ENCODE data around the gene IQGAP3. TPM values are rescaled to one million over a fixed set of nuclear protein-coding genes. Genes with fewer than 3 reads are reported as not detected.

Gene IQGAP3
- total and polyA plus RNA-seq, 2 experiments from 2014 or later: 11.9 to 31.8 TPM

GRCh38 chr1:156551066-156551643, 21.2 kb downstream of the IQGAP3 start:
- H3K4me2 ChIP-seq: no peak overlapping the region
- Mint-ChIP-seq H3K27me3 (ENCODE audit: insufficient read depth, low read depth, poor library complexity) (peaks cover 4% of the 10 kb centered on the region), H3K4me3 (no peak overlapping the region), H3K36me3 (ENCODE audit: low read depth) (peaks cover 23% of the 10 kb centered on the region), H3K4me1 (no peaks in the 10 kb centered on the region), H3K27ac (no peak overlapping the region), H3K9me3 (no peaks in the 10 kb centered on the region)
- H3K27ac ChIP-seq (ENCODE audit: low read depth): no peak overlapping the region
- no peaks in the 10 kb centered on the region for H3K27me3 ChIP-seq (ENCODE audit: insufficient read depth)
- no peaks in the 10 kb centered on the region for H3K9me2 ChIP-seq (ENCODE audit: insufficient read depth)
- H4K20me1 ChIP-seq (replicated peaks; ENCODE audit: insufficient read depth): no peaks in the 10 kb centered on the region; the same call in 1 of the 2 replicates
- TF ChIP-seq POLR2AphosphoS5 (IDR thresholded peaks at IDR 0.05; ENCODE audit: low read depth) (no peak), NANOG (IDR thresholded peaks at IDR 0.05; ENCODE audit: borderline replicate concordance) (no peak), ETS1 (IDR thresholded peaks at IDR 0.05) (no peak), CTCF (conservative IDR thresholded peaks at IDR 0.05; ENCODE audit: low read depth in 2 of 2) (no peak), ZNF331 (CRISPR knock-in tag; IDR thresholded peaks at IDR 0.05; ENCODE audit: low read depth) (no peak), EZH2 (IDR thresholded peaks at IDR 0.05; ENCODE audit: low read depth, unreplicated experiment) (no peak), ZNF114 (CRISPR knock-in tag; IDR thresholded peaks at IDR 0.05) (no peak), STAT1 (IDR thresholded peaks at IDR 0.05; ENCODE audit: unreplicated experiment) (no peak), JUNB (IDR thresholded peaks at IDR 0.05; ENCODE audit: unreplicated experiment) (no peak), REST (IDR thresholded peaks at IDR 0.05; ENCODE audit: unreplicated experiment) (no peak), ZNF462 (CRISPR knock-in tag; IDR thresholded peaks at IDR 0.05) (no peak), CREB1 (CRISPR knock-in tag; IDR thresholded peaks at IDR 0.05; ENCODE audit: low read depth) (no peak), EZH2phosphoT487 (IDR thresholded peaks at IDR 0.05; ENCODE audit: unreplicated experiment) (no peak)
- DNase-seq (ENCODE audit: low spot score) (no peak), ATAC-seq (no peak)
- no peak overlapping the region for H2AFZ ChIP-seq
- H3K4me3 ChIP-seq: no peak overlapping the region
- peaks cover 5% of the 10 kb centered on the region; the same call in 1 of the 2 replicates for H3K36me3 ChIP-seq (ENCODE audit: insufficient read depth)
- H3K4me1 ChIP-seq (ENCODE audit: insufficient read depth): no peaks in the 10 kb centered on the region
- no peaks in the 10 kb centered on the region for H3F3A ChIP-seq (replicated peaks; ENCODE audit: low read depth)
- H3K79me2 ChIP-seq (replicated peaks; ENCODE audit: insufficient read depth): no peaks in the 10 kb centered on the region

All from GM23338 (cell line).